K562 (cell line): ENCODE data around the gene SOSTDC1. TPM values are rescaled to one million over a fixed set of nuclear protein-coding genes. Genes with fewer than 3 reads are reported as not detected.

ENCODE experiments used
- CEBPG ChIP-seq, 3 experiments: fragments of 200-800 bp in 1 of 3; sonication (Bioruptor generic) in 1 of 3; sonication (generic) in 1 of 3; formaldehyde crosslinking in 1 of 3; IDR thresholded peaks in 2 of 3; conservative IDR thresholded peaks in 1 of 3; 2 replicates each; pipeline versions ENCODE4 v1.6.1 to v1.8.0; 2016 to 2022; ENCODE audit warnings: missing compliant biosample characterization in 2 of 3, missing genetic modification characterization in 2 of 3, mild to moderate bottlenecking in 1 of 3, missing genetic modification reagents in 1 of 3
- CTBP1 ChIP-seq: fragments of 450-650 bp; IDR thresholded peaks from 2 replicates; pipeline ENCODE4 v1.6.1; 2016; ENCODE audit warnings: borderline replicate concordance
- EGR1 ChIP-seq: fragments of 450-650 bp; conservative IDR thresholded peaks from 2 replicates; pipeline ENCODE4 v1.6.1; 2017; ENCODE audit warnings: mild to moderate bottlenecking
- EP400 ChIP-seq: fragments of 450-650 bp; IDR thresholded peaks from 2 replicates; pipeline ENCODE4 v1.6.1; 2017; ENCODE audit warnings: antibody characterized with exemption, mild to moderate bottlenecking, moderate library complexity
- ETV6 ChIP-seq, 3 experiments: fragments of 150-350 bp in 1 of 3; sonication (generic) in 1 of 3; formaldehyde crosslinking in 1 of 3; IDR thresholded peaks; 2 replicates each; pipeline versions ENCODE4 v1.6.1 to v1.8.0; 2014 to 2022; ENCODE audit warnings: borderline replicate concordance in 2 of 3, low read depth in 2 of 3, antibody characterized with exemption in 1 of 3, low read length in 1 of 3, mild to moderate bottlenecking in 1 of 3, missing genetic modification reagents in 1 of 3
- GATAD2B ChIP-seq: fragments of 450-650 bp; IDR thresholded peaks from 2 replicates; pipeline ENCODE4 v1.6.1; 2017; ENCODE audit warnings: mild to moderate bottlenecking, borderline replicate concordance
- MYBL2 ChIP-seq, 2 experiments: fragments of 450-650 bp in 1 of 2; sonication (generic) in 1 of 2; formaldehyde crosslinking in 1 of 2; IDR thresholded peaks; 2 replicates each; pipeline versions ENCODE4 v1.6.1 to v1.8.1; 2017 to 2022; ENCODE audit warnings: borderline replicate concordance in 1 of 2, inconsistent platforms in 1 of 2, low read depth in 1 of 2, mild to moderate bottlenecking in 1 of 2, missing genetic modification reagents in 1 of 2, moderate library complexity in 1 of 2
- NCOA6 ChIP-seq: fragments of 450-650 bp; IDR thresholded peaks from 2 replicates; pipeline ENCODE4 v1.6.1; 2017; ENCODE audit warnings: mild to moderate bottlenecking
- NR2C2 ChIP-seq, 2 experiments: fragments of 200-800 bp in 1 of 2; sonication (Bioruptor generic) in 1 of 2; sonication (generic) in 1 of 2; formaldehyde crosslinking in 1 of 2; IDR thresholded peaks; 2 replicates each; pipeline versions ENCODE4 v1.6.1 to v1.8.0; 2016 to 2022; ENCODE audit warnings: mild to moderate bottlenecking in 1 of 2, missing compliant biosample characterization in 1 of 2, missing genetic modification characterization in 1 of 2, missing genetic modification reagents in 1 of 2
- POLR2H ChIP-seq: IDR thresholded peaks from 2 replicates; pipeline ENCODE4 v1.6.1; 2016; ENCODE audit warnings: missing genetic modification characterization, low read depth, mild to moderate bottlenecking, control low read depth, missing compliant biosample characterization, moderate library complexity
- PTRF ChIP-seq: fragments of 450-650 bp; IDR thresholded peaks from 2 replicates; pipeline ENCODE4 v1.6.1; 2016; ENCODE audit warnings: mild to moderate bottlenecking, missing genetic modification characterization, missing compliant biosample characterization
- PURB ChIP-seq: sonication (generic); formaldehyde crosslinking; IDR thresholded peaks from 2 replicates; pipeline ENCODE4 v1.9.0; 2021; ENCODE audit warnings: low read depth, mild to moderate bottlenecking, missing genetic modification reagents
- SOX6 ChIP-seq: fragments of 450-650 bp; IDR thresholded peaks from 2 replicates; pipeline ENCODE4 v1.6.1; 2014; ENCODE audit warnings: mild to moderate bottlenecking
- TCF3 ChIP-seq: sonication (generic); formaldehyde crosslinking; IDR thresholded peaks from 2 replicates; pipeline ENCODE4 v1.4.0; 2020; ENCODE audit warnings: mild to moderate bottlenecking, missing genetic modification reagents
- TCF7 ChIP-seq: sonication (generic); IDR thresholded peaks from 2 replicates; pipeline ENCODE4 v1.6.1; 2016; ENCODE audit warnings: antibody characterized with exemption, borderline replicate concordance
- THRA ChIP-seq: fragments of 450-650 bp; IDR thresholded peaks from 2 replicates; pipeline ENCODE4 v1.6.1; 2017; ENCODE audit warnings: mild to moderate bottlenecking, moderate library complexity
- ZNF589 ChIP-seq: fragments of 200-800 bp; sonication (Bioruptor generic); IDR thresholded peaks from 2 replicates; pipeline ENCODE4 v1.6.1; 2016; ENCODE audit warnings: low read depth, missing genetic modification characterization, missing compliant biosample characterization
- polyA plus RNA-seq, 8 experiments: library from polyadenylated mRNA; depleted of rRNA in 4 of 8; stranded (reverse) in 5 of 8; unstranded in 3 of 8; fragments of >200 nt; fragmentation: Nextera tagmentation in 2 of 8; fragmentation: Illumina TruSeq in 1 of 8; extraction: Ambion mirVana in 2 of 8; extraction: Trizol in 1 of 8; gene quantifications; 2 replicates each; pipeline versions ENCODE4 v1.2.1 to v1.2.3, GENCODE V29; 2011 to 2014; ENCODE audit warnings: inconsistent platforms in 1 of 8, missing spikeins in 1 of 8
- total RNA-seq, 7 experiments: library from RNA; depleted of rRNA in 6 of 7; stranded (reverse); fragments of >200 nt in 6 of 7; fragmentation: Illumina TruSeq in 2 of 7; extraction: Trizol in 2 of 7; gene quantifications; 2 replicates each; pipeline versions ENCODE4 v1.2.1 to v1.2.3, GENCODE V29; 2011 to 2021; ENCODE audit warnings: low replicate concordance in 1 of 7
- TF ChIP-seq, protein P1 (sequence below): IDR thresholded peaks from 3 replicates; pipeline ENCODE4 v1.6.1; 2011; ENCODE audit warnings: borderline replicate concordance, mild to moderate bottlenecking; ENCODE audit not compliant: insufficient read length, insufficient read depth
- TF ChIP-seq, protein P2 (sequence below): fragments of 450-650 bp; formaldehyde crosslinking; IDR thresholded peaks from 2 replicates; pipeline ENCODE4 v1.4.0; 2022; ENCODE audit warnings: mild to moderate bottlenecking, moderate library complexity
- TF ChIP-seq, protein P3 (sequence below): fragments of 450-650 bp; conservative IDR thresholded peaks from 2 replicates; pipeline ENCODE4 v1.6.1; 2016; ENCODE audit warnings: missing genetic modification characterization, low read depth, mild to moderate bottlenecking, control low read depth, missing compliant biosample characterization

Gene SOSTDC1
- total and polyA plus RNA-seq, 9 of the 15 experiments (the other 6 are each of a cell fraction or from before 2014, with no cell fraction given): 8.3 to 48.6 (median 15.9) TPM

DNA sequence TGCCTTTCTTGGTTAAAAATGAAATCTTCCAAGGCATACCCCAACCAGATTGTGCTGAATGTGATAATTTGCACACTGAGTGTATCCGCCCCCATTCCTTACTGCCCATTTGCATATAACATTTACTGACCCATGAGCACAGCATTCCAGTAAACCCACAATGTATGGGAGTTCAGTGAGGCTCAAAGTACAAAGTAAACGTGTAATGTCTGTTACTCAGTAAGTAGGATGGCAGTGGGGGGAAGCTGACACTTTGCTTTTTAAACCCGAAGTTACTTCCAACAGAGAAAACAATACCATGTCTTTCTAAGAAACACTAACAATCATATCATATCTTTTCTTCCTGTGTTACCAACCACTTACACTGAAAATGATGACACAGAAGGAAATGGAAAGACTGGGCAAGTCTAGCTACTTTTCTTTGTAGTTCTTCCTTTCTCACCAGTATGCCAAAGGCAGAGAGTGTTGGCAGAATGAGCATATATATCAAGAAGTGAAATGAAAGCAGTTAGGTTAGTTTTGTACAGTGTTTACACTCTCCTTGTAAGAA lies 27.1 kb upstream of the SOSTDC1 start (continued):
- TF ChIP-seq, protein P1, sequence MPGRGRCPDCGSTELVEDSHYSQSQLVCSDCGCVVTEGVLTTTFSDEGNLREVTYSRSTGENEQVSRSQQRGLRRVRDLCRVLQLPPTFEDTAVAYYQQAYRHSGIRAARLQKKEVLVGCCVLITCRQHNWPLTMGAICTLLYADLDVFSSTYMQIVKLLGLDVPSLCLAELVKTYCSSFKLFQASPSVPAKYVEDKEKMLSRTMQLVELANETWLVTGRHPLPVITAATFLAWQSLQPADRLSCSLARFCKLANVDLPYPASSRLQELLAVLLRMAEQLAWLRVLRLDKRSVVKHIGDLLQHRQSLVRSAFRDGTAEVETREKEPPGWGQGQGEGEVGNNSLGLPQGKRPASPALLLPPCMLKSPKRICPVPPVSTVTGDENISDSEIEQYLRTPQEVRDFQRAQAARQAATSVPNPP: no peak
- TF ChIP-seq GATAD2B (peak; percentile 26; the same call in 1 of the 2 replicates), PURB (CRISPR knock-in tag) (no peak), CEBPG (CRISPR knock-in tag; IDR thresholded peaks at IDR 0.05) (peak; percentile 87), CEBPG (tag; conservative IDR thresholded peaks at IDR 0.05 in 1 of 2, IDR thresholded peaks at IDR 0.05 in 1 of 2) (peak; percentile 64 to 93), ZNF589 (CRISPR knock-in tag) (peak; percentile 98), EGR1 (peak; percentile 51), ETV6 (IDR thresholded peaks at IDR 0.05; ENCODE audit: borderline replicate concordance in 1 of 2, low read depth in 2 of 2, low read length in 1 of 2) (no peak), ETV6 (CRISPR knock-in tag; IDR thresholded peaks at IDR 0.05; ENCODE audit: borderline replicate concordance) (no peak), NR2C2 (CRISPR knock-in tag; IDR thresholded peaks at IDR 0.05) (no peak), NR2C2 (tag; IDR thresholded peaks at IDR 0.05) (peak; percentile 73), TCF7 (no peak), EP400 (peak; percentile 54), MYBL2 (IDR thresholded peaks at IDR 0.05; ENCODE audit: low read depth) (0 out of 2 replicates have a peak, but pooled peaks have one; percentile 19), MYBL2 (CRISPR knock-in tag; IDR thresholded peaks at IDR 0.05; ENCODE audit: borderline replicate concordance) (no peak), NCOA6 (no peak), TCF3 (CRISPR knock-in tag) (peak; percentile 38; the same call in 1 of the 2 replicates), CTBP1 (peak; percentile 25; the same call in 1 of the 2 replicates), POLR2H (tag) (peak; percentile 93), PTRF (tag) (no peak), SOX6 (peak; percentile 100), THRA (no peak)
- TF ChIP-seq, protein P2, sequence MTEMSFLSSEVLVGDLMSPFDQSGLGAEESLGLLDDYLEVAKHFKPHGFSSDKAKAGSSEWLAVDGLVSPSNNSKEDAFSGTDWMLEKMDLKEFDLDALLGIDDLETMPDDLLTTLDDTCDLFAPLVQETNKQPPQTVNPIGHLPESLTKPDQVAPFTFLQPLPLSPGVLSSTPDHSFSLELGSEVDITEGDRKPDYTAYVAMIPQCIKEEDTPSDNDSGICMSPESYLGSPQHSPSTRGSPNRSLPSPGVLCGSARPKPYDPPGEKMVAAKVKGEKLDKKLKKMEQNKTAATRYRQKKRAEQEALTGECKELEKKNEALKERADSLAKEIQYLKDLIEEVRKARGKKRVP: peak; percentile 91
- TF ChIP-seq, protein P3, sequence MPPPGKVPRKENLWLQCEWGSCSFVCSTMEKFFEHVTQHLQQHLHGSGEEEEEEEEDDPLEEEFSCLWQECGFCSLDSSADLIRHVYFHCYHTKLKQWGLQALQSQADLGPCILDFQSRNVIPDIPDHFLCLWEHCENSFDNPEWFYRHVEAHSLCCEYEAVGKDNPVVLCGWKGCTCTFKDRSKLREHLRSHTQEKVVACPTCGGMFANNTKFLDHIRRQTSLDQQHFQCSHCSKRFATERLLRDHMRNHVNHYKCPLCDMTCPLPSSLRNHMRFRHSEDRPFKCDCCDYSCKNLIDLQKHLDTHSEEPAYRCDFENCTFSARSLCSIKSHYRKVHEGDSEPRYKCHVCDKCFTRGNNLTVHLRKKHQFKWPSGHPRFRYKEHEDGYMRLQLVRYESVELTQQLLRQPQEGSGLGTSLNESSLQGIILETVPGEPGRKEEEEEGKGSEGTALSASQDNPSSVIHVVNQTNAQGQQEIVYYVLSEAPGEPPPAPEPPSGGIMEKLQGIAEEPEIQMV (tag): 0 out of 2 replicates have a peak, but pooled peaks have one; percentile 6
